ENCODE measurements around the gene WDR33.

The WDR33 gene

GRCh38 chr2:127859712-127860085 lies 48.7 kb upstream of the WDR33 start (continued):
- TF ChIP-seq ZNF518A (tag by site-specific recombination; conservative IDR thresholded peaks at IDR 0.05; ENCODE audit: low read depth) = no peak
- TF ChIP-seq ZXDB (tag by site-specific recombination; IDR thresholded peaks at IDR 0.05) = no peak
- TF ChIP-seq KLF9 (tag by site-specific recombination; IDR thresholded peaks at IDR 0.05; ENCODE audit: low read depth) = peak; percentile 75
- TF ChIP-seq ZNF670 (tag by site-specific recombination; IDR thresholded peaks at IDR 0.05; ENCODE audit: low read depth) = no peak
- TF ChIP-seq ZSCAN30 (tag by site-specific recombination; IDR thresholded peaks at IDR 0.05) = no peak
- peak; percentile 74 for TF ChIP-seq ZNF341 (tag by site-specific recombination; IDR thresholded peaks at IDR 0.05; ENCODE audit: low read depth)
- TF ChIP-seq GLI2 (tag by site-specific recombination; IDR thresholded peaks at IDR 0.05; ENCODE audit: borderline replicate concordance, low read depth) = no peak
- TF ChIP-seq ATF2 (tag by site-specific recombination; IDR thresholded peaks at IDR 0.05; ENCODE audit: low read depth) = no peak
- TF ChIP-seq ZNF248 (tag by site-specific recombination; IDR thresholded peaks at IDR 0.05) = no peak

- TF ChIP-seq ZNF449 (tag by site-specific recombination; IDR thresholded peaks at IDR 0.05) (no peak), ZNF335 (tag by site-specific recombination; conservative IDR thresholded peaks at IDR 0.05) (peak; percentile 46; the same call in 1 of the 2 replicates), SCRT2 (tag by site-specific recombination; IDR thresholded peaks at IDR 0.05) (0 out of 2 replicates have a peak, but pooled peaks have one; percentile 9)
- ChIA-PET CTCF (interaction anchor here (0.6 to 1.3 kb wide), 3 partner anchors 17 to 75 kb away, joined by 3 to 5 read pairs (median 4); no protein-coding TSS in a partner anchor), POLR2A (interaction anchor here (0.5 to 1.6 kb wide), 4 partner anchors 28 to 126 kb away, joined by 3 to 7 read pairs (median 4); partner anchors contain the start of gene WDR33)
- Histone ChIP-seq H3K4me1 (ENCODE audit: control insufficient read depth, insufficient read depth, low read length) (peaks cover 7% of the 10 kb centered on the region), H3K36me3 (ENCODE audit: control insufficient read depth in 2 of 2, insufficient read depth in 1 of 2, low read length in 2 of 2) (peaks cover 18 to 39% of the 10 kb centered on the region in 2 experiments), H3K27ac (ENCODE audit: extremely low read depth, low read depth, low read length) (peak overlapping the region; percentile 92), H3K9me3 (ENCODE audit: control insufficient read depth, insufficient read depth, low read depth, low read length) (no peaks in the 10 kb centered on the region), H3K4me3 (ENCODE audit: low read depth, low read length) (peak overlapping the region; percentile 99)
Observed at GRCh38 chr2:127857265-127857808, 46.4 kb upstream of the WDR33 start.

GRCh38 chr2:127853671-127854070 lies 42.7 kb upstream of the WDR33 start:
- Histone ChIP-seq H3K36me3 (ENCODE audit: control insufficient read depth in 2 of 2, insufficient read depth in 1 of 2, low read length in 2 of 2) (peaks cover 53 to 71% of the 10 kb centered on the region in 2 experiments), H3K4me1 (ENCODE audit: control insufficient read depth, insufficient read depth, low read length) (peaks cover 7% of the 10 kb centered on the region), H3K9me3 (ENCODE audit: control insufficient read depth, insufficient read depth, low read depth, low read length) (no peaks in the 10 kb centered on the region), H3K4me3 (ENCODE audit: low read depth, low read length) (no peak overlapping the region), H3K27ac (ENCODE audit: extremely low read depth, low read depth, low read length) (no peak overlapping the region)
- TF ChIP-seq ELK4 (IDR thresholded peaks at IDR 0.05; ENCODE audit: borderline replicate concordance, low read depth, low read length) = no peak
- no peak for TF ChIP-seq HIC1 (tag by site-specific recombination; IDR thresholded peaks at IDR 0.05)
- TF ChIP-seq WT1 (tag by site-specific recombination; IDR thresholded peaks at IDR 0.05) = no peak
- TF ChIP-seq ZNF514 (tag by site-specific recombination; IDR thresholded peaks at IDR 0.05) = no peak
- TF ChIP-seq BCL11A (tag by site-specific recombination; IDR thresholded peaks at IDR 0.05; ENCODE audit: low read depth) = no peak
- POLR2A ChIA-PET = interaction anchor here (1.1 kb wide), 1 partner anchor 12 kb away, joined by 7 read pairs; no protein-coding TSS in a partner anchor
- CTCF ChIA-PET = interaction anchor here (0.6 kb wide), 1 partner anchor 47 kb away, joined by 4 read pairs; no protein-coding TSS in a partner anchor

Measured in HEK293 (cell line).